ENCODE data around the gene CFAP90. TPM values are rescaled to one million over a fixed set of nuclear protein-coding genes. Genes with fewer than 3 reads are reported as not detected.

CFAP90 gene, protein sequence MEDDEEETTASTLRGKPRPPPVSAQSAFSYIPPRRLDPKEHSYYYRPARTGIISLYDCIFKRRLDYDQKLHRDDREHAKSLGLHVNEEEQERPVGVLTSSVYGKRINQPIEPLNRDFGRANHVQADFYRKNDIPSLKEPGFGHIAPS
- 0.10 to 0.59 TPM (median 0.51 TPM) in 5 replicates for total RNA-seq (2022; extraction: Qiagen RNA extraction; ENCODE audit: low read depth)

DNA sequence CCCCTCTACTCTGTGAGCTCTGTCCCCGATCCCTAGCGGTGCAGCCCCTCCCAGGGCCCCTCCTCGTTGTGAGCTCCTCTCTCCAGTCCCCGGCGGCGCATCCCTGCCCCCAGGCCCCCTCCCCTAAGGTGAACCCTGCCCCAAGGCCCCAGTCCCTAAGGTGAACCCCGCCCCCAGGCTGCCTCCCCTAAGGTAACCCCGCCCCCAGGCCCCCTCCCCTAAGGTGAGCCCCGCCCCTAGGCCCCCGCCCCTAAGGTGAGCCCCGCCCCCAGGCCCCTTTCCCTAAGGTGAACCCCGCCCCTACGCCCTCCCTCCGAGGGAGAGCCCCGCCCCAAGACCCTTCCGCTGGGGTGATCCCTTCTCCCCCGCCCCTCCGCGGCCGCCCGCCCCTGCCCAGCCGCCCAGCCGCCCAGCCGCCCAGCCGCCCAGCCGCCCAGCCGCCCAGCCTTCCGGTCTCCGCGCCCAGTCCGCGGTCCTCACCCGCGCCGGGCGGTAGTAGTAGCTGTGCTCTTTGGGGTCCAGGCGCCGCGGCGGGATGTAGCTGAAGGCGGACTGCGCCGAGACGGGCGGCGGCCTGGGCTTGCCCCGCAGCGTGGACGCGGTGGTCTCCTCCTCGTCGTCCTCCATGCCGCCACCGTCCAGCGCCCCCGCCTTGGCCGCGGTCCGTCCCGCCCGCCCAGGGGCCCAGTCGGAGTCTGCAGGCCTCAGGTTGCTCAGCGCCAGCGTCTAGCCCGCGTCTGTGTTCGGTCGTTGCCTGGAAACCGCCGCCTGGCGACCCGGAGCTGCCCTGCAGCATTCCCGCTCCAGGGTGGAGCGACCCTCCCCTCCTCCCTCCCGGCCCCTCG lies at the start of gene CFAP90:
Gene CFAP90 (minus strand): TSS at position 739 of the 845 bp plus-strand sequence. CDS start 112 bp downstream, at position 627.

GRCh38 chr5:7868773-7869473 lies 18.0 kb upstream of the CFAP90 start, which contains the start of the genes FASTKD3 and MTRR:
Gene FASTKD3, minus strand, starts transcription at chr5:7869031. Its CDS starts 948 bp downstream, at chr5:7868083.
Gene MTRR, plus strand, starts transcription at chr5:7869148. Its CDS starts 1,647 bp downstream, at chr5:7870795.

Other genes starting within 250 kb of the CFAP90 start
- 12.6 to 15.7 TPM (median 14.0 TPM) in 5 replicates for gene FASTKD3, start 17.9 kb upstream of the CFAP90 start, total RNA-seq (2022; extraction: Qiagen RNA extraction; ENCODE audit: low read depth)
- 25.0 to 37.6 TPM (median 33.0 TPM) in 5 replicates for gene MTRR, start 18.0 kb upstream of the CFAP90 start, total RNA-seq (2022; extraction: Qiagen RNA extraction; ENCODE audit: low read depth)